Measurements from ENCODE around the gene MYEOV.

Gene MYEOV

GRCh38 chr11:69329581-69329980, 35.6 kb downstream of the MYEOV start:
- no peak overlapping the region for H3K4me3 ChIP-seq (replicated peaks; ENCODE audit: low read depth, low read length)
- no peak for DNase-seq (ENCODE audit: low read depth)
- TF ChIP-seq, protein P1, sequence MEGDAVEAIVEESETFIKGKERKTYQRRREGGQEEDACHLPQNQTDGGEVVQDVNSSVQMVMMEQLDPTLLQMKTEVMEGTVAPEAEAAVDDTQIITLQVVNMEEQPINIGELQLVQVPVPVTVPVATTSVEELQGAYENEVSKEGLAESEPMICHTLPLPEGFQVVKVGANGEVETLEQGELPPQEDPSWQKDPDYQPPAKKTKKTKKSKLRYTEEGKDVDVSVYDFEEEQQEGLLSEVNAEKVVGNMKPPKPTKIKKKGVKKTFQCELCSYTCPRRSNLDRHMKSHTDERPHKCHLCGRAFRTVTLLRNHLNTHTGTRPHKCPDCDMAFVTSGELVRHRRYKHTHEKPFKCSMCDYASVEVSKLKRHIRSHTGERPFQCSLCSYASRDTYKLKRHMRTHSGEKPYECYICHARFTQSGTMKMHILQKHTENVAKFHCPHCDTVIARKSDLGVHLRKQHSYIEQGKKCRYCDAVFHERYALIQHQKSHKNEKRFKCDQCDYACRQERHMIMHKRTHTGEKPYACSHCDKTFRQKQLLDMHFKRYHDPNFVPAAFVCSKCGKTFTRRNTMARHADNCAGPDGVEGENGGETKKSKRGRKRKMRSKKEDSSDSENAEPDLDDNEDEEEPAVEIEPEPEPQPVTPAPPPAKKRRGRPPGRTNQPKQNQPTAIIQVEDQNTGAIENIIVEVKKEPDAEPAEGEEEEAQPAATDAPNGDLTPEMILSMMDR (IDR thresholded peaks at IDR 0.05; ENCODE audit: low read length, missing control alignments): no peak

DNA sequence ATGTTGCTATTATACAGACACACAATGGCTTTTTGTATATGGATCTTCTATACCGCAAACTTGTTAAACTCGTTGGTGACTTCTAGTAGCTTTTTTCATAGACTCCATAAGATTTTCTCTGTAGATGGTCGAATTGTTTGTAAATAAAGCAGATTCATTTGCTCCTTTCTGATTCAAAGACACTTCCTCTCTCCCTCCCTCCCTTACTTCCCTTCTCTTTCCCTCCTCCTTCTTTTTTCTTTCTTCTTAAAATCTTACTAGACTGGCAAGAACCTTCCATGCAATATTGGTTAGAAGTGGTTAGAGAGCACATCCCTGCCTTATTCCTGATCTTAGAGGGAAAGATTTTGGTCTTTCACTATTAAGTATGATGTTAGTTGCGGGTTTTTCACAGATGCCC, 36.4 kb downstream of the MYEOV start:
- TF ChIP-seq, protein P1 (IDR thresholded peaks at IDR 0.05; ENCODE audit: low read length, missing control alignments): no peak
- H3K4me3 ChIP-seq (replicated peaks; ENCODE audit: low read depth, low read length): no peak overlapping the region
- no peak for DNase-seq (ENCODE audit: low read depth)

DNA sequence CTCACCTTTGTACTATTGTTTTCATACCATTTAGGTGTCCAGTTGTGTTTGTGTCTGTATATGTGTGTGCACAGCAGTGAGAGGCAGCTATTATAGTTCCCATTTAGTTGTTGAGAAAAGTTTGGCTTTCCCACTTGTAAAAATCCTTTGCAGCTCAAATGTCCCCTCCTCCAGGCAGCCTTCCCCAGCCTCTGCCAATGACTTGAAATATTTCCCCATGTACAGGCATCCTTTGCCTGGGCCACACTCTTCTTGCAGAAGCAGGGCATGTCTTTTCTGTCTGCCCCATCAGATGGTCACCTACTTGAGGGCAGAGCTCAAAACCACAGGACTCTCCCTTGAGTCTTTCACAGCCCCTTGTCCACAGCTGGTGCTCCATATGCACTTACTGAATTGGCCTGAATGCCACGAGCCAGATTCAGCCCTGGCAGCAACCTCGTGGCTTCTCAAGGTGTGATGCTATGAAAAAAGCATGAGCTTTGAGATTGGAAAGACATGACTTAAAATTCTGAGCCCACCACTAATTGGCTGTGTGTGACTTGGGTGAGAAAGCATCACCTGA, 39.3 kb downstream of the MYEOV start:
- no peak for DNase-seq (ENCODE audit: low read depth)
- TF ChIP-seq, protein P1 (IDR thresholded peaks at IDR 0.05; ENCODE audit: low read length, missing control alignments): no peak

GRCh38 chr11:69333879-69334278, 39.9 kb downstream of the MYEOV start:
- TF ChIP-seq, protein P1 (IDR thresholded peaks at IDR 0.05; ENCODE audit: low read length, missing control alignments): no peak
- DNase-seq (ENCODE audit: low read depth): no peak
- no peak overlapping the region for H3K4me3 ChIP-seq (replicated peaks; ENCODE audit: low read depth, low read length)

More for the DNA sequence above, 39.3 kb downstream of the MYEOV start:
- no peak overlapping the region for H3K4me3 ChIP-seq (replicated peaks; ENCODE audit: low read depth, low read length)

DNA sequence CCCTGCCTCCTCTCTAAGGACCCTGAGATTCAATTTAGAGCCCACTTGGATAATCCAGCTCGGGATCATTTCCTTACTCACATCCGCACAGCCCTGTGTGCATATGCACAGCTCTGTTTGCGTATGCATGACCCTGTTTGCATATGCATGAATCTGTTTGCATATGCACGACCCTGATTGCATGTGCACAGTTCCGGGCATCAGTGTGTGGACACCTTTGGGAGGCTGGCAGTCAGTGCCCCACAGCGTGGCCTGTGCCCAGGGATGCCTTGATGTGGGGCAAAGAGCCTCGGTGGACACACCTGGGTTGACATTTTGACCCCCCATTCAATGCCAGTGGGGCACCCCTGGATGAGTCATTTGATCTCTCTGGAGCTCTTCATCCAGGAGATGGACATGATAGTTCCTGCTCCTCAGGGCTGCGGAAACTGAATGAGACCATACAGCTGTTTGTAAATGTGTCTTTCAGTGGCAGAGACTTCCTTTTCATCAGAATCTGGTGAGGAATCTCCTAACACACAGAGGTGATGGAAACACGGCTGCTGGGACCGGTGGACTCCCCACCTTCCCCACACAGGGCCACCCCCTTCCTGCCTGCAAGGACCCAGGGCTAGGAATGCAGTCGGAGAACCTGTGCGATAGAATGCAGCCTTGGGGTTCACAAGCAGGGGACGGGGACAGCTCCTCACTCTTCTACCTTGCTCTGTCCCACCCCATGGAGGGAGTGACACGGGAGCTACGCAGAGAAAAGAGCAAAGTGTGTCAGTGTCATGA, 41.2 kb downstream of the MYEOV start:
- TF ChIP-seq, protein P1 (IDR thresholded peaks at IDR 0.05; ENCODE audit: low read length, missing control alignments): no peak
- H3K4me3 ChIP-seq (replicated peaks; ENCODE audit: low read depth, low read length): no peak overlapping the region
- DNase-seq (ENCODE audit: low read depth): no peak

DNA sequence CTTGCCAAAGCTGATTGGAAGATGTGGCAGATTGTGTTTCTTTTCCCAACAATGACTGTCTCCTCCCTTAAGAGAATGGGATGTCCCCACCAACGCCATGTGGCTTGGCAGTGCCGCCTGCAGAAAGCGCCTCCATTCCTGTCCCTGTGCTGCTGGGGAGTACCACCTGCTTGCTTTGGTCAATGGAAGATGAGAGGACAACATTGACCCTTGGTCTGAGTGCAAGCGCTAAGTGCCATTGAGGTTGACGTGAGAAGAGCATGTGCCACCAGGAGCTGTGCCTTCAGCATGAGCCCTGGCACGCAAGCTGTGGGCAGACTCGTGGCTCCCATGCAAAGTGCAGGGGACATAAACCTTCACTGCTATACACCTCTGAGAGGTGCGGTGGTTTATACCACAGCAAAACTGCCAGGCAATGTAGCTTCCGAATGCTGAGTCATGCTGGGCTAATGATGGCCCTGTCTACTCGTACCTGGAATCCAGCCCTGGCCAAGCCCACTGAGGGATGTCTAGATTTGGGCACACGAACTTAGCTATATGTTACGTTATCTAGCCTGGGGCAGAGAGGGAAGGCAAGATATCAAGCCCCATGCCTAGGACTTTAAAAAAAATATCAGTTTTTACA, 41.9 kb downstream of the MYEOV start:
- no peak for DNase-seq (ENCODE audit: low read depth)
- no peak overlapping the region for H3K4me3 ChIP-seq (replicated peaks; ENCODE audit: low read depth, low read length)
- TF ChIP-seq, protein P1 (IDR thresholded peaks at IDR 0.05; ENCODE audit: low read length, missing control alignments): no peak

Data from fibroblast of pulmonary artery (primary cell).